Femur (tissue), 1 donor: ENCODE measurements around the gene EXD3.

Source experiments
- DNase-seq: peaks from one replicate; pipeline ENCODE4 v3.0.0-alpha.2; 2017

Gene EXD3

GRCh38 chr9:137446851-137447471, 24.0 kb upstream of the EXD3 start:
- DNase-seq: no peak

- DNase-seq: no peak
Observed at GRCh38 chr9:137445930-137446431, 23.0 kb upstream of the EXD3 start.

- peak; percentile 81 for DNase-seq
Observed at GRCh38 chr9:137445275-137445807, 22.4 kb upstream of the EXD3 start.

DNA sequence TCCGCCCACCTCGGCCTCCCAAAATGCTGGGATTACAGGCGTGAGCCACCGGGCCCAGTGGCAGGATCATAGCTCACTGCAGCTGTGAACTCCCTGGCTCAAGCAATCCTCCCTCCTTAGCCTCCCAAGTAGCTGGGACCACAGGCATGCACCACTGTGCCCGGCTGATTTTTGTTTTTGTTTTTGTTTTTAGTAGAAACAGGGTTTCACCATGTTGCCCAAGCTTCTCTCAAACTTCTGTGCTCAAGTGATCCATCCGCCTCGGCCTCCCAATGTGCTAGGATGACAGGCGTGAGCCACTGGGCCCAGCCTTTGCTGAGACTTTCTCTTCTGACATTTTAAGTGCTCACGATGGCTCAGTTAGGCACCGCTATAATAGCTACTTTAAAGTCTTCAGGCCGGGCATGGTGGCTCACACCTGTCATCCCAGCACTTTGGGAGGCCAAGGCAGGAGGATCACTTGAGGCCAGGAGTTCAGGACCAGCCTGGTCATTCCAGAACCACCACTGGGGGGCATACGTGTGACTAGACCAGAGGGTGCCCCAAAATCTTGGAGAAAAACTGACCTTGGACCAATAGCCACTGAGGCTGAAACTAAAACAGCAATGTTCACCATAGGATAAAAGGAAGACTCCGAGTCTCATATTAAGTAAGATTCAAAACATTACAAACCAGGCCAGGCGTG, 21.3 kb upstream of the EXD3 start:
- no peak for DNase-seq

DNA sequence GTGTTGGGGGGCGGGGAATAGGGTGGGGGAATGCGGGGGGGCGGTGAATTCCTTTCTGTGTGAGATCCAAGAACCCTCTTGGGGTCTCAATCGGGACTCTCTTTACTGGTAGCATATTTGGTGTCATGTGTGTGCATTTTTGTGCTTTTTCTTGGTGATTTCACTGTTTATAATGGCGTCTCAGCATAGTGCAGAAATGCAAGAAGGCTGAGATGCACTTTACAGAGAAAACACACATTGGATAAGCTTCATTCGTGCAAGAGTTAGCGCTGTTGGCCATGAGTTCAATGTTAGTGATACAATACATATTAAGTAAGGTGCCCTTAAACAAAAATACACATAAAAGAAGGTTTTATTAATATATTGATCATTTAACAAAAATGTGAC, 19.0 kb upstream of the EXD3 start:
- no peak for DNase-seq

- DNase-seq: no peak
Observed at GRCh38 chr9:137441289-137441934, 18.4 kb upstream of the EXD3 start, which contains the start of gene ENTPD8. Gene ENTPD8, minus strand, starts transcription at chr9:137441357. Its CDS starts 3,072 bp downstream, at chr9:137438285.

DNA sequence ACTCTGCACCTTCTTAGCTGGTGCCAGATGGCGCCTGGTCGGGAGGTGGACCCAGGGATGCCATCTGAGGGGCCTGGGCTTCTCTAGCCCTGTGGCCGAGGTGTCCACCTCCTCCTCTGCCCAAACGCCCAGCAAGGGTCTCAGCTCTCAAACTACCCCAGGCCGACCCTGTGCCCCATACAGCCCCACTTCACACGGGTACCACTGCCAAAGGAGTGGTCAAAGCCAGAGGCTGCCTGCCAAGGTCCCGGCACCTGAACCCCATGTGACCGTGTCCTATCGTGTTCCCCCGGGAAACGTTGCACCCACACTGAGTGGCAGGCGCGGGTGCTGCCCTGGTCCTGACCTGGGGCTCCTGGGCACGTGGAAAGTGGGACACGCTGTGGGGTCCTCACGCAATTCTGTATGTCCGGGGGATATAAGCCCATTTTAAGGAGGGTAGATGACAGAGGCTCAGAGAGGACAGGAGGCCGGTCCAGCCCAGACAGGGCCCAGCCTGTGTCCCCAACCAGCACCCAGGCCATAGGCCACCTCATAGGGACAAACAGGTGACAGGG, 16.3 kb upstream of the EXD3 start:
- DNase-seq: no peak

GRCh38 chr9:137438591-137439157, 15.7 kb upstream of the EXD3 start:
- DNase-seq: no peak

GRCh38 chr9:137437691-137438590, 15.0 kb upstream of the EXD3 start:
- no peak for DNase-seq

GRCh38 chr9:137436761-137437600, 14.0 kb upstream of the EXD3 start:
- DNase-seq: no peak

DNA sequence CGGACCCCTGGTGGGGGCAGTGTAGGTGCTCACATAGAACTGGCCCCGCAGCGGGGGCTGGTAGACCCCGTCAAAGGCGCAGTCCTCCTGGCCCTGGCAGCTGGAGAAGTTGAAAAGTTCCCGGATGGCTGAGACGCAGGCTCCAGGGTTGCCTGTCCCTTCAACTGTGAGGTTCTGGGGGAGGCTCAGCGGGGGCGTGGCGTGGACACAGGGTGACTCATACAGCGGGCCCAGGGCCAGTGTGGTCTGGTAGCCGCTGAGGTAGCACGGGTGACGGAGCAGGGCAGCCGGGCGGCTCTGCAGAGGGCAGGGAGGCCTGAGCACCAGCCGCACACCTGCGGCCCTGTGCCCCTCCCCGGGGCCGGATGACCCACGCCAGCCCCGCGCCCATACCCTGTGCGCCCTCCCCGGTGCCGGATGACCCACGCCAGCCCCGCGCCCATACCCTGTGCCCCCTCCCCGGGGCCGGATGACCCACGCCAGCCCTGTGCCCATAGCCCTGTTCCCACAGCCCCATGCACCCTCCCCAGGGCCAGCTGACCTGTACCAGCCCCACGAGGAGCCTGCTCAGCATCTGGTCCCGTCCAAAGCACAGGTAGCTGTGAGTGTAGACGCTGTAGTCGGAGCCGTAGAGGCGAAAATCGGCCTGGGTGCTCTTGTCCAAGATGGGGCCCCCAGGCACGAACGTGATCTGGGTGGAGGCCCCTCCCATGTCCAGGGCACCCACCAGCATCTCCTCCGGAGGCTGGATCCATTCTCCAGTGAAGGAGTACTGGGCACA, 13.2 kb upstream of the EXD3 start:
- DNase-seq: no peak

DNA sequence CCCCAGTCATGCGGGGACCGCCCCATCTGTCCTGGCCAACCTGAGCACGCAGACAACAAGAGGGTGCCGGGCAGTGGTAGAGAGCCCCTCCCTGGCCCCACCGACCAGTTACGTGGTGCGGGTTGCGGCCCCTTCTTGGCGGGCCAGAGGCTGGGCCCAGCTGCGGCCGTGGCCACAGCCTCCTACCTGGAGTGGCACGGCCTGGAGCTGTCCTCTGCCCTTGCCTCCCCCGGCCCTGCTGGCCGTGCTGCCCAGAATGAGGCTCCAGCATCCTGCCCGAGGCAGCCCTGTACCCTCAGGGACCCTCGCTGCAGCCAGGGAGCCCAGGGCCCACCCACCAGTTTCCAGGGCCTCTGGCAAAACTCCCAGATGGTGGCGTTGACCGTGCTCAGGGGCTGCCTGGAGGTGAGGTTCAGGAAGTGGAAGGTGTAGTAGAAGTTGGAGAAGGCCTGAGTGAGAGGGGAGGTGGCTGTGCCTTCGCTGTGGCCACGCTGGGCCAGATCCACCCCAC, 12.5 kb upstream of the EXD3 start:
- no peak for DNase-seq

GRCh38 chr9:137434498-137435380, 11.8 kb upstream of the EXD3 start:
- no peak for DNase-seq

DNA sequence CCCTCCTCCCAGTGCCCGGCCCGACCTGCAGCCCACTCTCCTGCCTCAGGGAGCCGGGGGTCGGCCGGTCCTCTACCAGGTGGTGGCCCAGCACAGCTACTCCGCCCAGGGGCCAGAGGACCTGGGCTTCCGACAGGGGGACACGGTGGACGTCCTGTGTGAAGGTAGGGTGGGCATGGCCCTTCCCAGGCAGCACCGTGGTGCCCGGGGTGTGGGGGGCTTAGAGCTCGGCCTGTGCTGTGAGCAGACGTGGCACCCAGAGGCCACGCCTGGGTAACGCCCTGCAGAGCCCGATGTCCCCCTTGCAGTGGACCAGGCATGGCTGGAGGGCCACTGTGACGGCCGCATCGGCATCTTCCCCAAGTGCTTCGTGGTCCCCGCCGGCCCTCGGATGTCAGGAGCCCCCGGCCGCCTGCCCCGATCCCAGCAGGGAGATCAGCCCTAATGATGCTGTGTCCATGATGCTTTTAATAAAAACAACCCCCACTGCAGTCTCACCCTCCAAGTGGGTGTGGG, 11.0 kb upstream of the EXD3 start:
- DNase-seq: no peak

DNA sequence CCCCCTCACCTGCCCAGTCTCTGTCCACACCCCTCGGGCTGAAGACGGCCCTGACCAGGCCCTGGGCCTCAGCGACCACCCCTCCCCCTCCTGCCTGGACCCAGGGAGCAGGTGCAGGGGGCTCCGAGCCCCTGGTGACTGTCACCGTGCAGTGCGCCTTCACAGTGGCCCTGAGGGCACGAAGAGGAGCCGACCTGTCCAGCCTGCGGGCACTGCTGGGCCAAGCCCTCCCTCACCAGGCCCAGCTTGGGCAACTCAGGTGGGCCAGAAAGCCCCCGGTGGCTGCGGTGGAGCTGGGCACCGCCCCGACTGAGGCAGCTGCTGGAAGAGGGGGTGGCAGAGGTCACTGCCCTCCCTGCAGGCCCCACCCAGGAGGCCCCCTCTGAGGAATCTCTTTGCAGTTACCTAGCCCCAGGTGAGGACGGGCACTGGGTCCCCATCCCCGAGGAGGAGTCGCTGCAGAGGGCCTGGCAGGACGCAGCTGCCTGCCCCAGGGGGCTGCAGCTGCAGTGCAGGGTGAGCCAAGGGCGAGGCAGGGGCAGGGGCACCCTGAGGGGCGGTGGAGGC, 10.5 kb upstream of the EXD3 start:
- no peak for DNase-seq

DNA sequence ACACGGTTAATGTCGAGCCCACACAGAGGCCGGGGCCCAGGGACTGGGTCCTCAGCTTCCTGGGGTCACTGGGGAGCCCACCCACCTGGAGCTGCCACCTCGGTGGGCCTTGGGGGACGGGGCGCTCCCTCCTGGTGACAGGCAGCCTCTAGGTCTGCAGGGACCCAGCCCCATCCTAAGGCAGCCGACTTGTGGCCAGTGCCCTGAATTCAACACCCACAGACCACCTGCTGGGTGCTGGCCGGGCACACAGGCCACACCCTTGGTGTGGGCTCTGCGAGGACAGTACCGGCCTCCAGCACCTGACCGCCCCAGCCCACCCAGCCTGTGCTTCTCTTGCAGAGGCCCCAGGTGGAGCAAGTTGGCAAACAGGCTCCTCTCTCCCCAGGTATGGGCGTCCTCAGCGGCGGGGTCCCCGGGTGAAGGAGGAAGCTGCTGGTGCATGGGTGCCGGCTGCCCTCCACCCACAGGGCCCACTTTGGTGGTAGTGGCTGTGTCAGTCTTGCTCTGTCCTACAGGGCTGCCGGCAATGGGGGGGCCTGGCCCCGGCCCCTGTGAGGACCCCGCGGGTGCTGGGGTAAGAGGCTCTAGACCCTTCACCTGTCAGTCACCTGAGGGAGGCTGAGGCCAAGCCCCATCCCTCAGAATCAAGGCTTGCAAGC, 9.9 kb upstream of the EXD3 start:
- no peak for DNase-seq

GRCh38 chr9:137431416-137431931, 8.5 kb upstream of the EXD3 start:
- DNase-seq: no peak
